Activated CD8-positive, alpha-beta memory T cell treated with anti-CD3 and anti-CD28 coated beads, Interleukin-2, amount 50 U/mL, for 48 hours (primary cell): ENCODE data around the gene PTCD3.

Source experiments
- DNase-seq: peaks from one replicate; pipeline ENCODE4 v3.0.0-alpha.2; 2020

The PTCD3 gene

GRCh38 chr2:86105969-86106945 is at the start of gene PTCD3:
TSS of gene PTCD3 (plus strand) at chr2:86106235. CDS start at chr2:86106248, 13 bp downstream.
- DNase-seq, result peak; percentile 91

- no peak for DNase-seq
Measured at GRCh38 chr2:86056590-86057331, 49.3 kb upstream of the PTCD3 start.

DNA sequence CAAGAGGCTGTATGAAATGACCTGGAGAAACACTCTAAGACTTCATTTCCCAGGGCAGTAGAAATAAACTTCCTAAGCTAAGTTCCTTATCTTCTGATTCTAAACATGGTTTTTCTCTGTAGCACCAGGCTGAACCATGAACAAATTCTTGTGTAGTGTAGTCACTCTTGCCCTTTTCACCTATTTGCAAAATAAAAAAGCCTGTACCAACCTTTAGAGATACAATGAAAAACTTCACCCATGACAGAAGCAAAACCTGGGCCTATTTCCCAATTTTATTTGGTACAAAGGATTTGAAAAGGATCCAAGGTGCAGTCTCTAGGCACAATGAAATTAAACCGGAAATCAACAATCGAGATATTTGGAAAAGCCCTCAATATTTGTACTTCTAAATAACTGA is 44.0 kb upstream of the PTCD3 start:
- DNase-seq, result no peak

DNA sequence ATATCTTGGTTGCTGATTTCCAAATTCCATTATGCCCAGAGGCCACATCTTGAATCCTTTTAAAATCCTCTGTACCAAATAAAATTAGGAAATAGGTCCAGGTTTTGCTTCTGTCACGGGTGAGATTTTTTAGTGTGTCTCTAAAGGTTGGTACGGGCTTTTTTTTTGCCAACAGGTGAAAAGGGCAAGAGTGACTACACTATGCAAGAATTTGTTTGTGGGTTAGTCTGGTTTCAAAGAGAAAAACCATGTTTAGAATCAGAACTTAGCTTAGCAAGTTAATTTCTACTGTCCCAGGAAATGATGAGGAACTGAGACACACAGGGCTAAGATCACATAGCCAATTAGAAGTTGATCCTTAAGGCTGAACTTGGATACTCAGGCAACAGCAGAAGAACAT is 42.0 kb upstream of the PTCD3 start:
- no peak for DNase-seq

DNA sequence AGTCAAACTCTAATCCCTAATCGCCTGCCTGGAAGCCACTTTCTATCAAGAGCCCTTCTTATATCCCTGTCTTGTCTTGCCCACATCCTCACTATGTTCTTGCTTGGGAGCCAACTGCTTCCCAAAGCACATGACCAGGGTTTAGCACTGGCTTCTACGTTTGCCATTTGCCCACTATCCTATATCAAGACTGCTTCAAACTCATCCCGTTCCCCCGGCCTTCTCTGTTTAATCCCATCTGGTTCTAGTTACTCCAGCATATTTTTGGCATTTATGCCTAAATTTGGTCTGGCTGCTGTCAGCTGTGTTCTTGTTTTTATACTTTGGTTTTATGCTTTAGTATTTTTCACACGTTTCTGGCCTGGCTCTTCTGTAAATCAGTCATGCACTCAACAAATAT is 40.5 kb upstream of the PTCD3 start:
- DNase-seq, result no peak

DNA sequence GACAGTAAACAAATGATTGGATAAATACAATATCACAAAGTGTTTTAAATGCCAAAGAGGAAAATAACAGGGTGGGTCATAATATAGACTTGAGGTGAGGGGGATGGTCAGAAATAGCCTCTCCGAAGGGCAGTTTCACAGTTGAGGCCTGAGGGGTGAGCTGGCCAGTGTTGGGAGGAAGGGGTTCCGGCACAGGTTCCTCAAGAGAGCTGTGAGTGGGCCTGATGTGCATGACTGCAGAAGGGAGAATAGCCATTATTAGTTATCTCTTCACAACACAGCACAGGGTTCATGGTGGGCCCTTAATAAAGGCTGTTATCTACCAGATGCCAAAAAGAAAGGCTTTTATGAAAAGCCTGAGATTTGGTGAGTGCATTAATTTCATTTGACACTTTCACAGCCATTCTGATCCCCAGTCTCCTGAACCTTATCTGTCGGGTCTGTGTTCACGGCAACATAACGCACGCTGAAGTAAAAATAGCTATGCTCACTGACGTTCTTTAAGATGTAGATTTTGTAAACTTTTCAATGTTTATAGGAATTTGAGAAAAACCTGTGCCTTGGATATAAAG is 39.9 kb upstream of the PTCD3 start:
- peak; percentile 35 for DNase-seq

DNA sequence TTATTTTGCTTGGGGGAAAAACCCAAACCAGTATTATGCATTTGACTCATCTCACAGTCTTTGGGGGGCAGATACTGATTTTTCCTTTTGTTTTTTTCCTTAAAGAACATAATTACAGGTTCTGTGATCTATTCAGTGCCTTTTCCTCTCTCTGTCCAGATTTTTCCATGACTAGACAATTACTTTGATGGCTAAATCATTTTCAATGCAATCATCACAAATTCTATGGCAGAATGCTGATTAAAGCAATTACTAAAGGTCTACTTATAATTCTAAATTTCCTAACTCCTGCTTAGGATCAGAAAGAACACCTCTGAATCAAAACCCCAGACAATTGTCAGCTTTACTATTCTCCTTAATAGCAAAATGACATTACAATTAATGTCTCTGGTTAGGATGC is 39.1 kb upstream of the PTCD3 start:
- DNase-seq, result no peak

GRCh38 chr2:86068136-86068588 is 37.9 kb upstream of the PTCD3 start:
- DNase-seq, result peak; percentile 57

GRCh38 chr2:86068648-86069047 is 37.4 kb upstream of the PTCD3 start:
- DNase-seq, result no peak

DNA sequence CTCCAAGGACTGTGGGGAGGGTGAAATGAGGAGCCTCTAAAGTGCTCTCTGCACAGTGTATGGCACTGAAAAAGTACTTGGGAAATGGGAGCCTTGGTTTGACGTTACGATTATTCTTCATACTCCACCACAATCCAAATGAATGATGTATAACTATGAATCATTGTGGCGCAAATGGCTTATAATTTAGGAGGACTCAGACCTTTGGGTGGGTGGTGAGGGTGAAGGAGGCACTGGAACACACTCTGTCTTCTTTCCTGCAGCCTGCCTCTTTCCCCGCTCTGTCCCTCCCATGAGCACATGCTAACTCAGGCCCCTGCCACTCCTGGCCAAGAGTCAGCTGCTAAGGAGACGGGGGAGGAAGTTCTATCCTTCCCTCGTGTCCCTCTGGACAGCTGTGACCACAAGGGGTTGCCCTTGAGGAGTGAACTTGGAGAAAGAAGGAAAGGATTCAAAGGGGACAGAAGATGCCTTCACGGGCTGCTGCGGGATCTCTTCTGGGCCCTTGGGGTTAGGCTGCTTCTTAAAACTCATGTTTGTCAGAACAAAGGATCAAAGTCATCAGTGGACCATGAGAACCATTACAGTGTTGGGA is 36.8 kb upstream of the PTCD3 start:
- DNase-seq, result no peak

DNA sequence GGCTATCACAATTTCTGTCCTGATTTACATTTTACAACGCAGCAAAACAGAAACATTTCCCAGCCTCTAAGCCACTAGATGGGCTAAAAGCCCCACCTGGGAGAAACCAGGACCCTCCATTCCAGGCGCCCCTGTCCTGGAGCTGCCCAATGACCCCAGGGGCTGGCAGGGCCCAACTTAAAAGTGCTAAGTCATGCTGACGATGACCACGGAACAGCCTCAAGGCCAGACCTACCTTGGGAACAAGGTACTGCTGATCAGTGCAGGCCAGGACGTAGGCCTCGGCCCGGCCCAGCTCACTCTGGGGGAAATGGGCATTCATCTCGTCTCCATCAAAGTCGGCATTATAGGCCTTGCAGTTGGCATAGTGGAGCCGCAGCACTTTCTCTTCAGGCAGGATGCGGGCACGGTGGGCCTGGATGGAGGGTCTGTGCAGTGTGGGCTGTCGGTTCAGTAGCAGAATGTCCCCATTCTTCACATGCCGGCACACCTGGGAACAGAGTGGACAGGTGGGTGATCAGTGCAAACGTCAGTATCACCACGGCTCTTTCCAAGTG is 36.2 kb upstream of the PTCD3 start:
- DNase-seq, result no peak

- DNase-seq, result no peak
Measured at GRCh38 chr2:86070868-86071267, 35.2 kb upstream of the PTCD3 start.

DNA sequence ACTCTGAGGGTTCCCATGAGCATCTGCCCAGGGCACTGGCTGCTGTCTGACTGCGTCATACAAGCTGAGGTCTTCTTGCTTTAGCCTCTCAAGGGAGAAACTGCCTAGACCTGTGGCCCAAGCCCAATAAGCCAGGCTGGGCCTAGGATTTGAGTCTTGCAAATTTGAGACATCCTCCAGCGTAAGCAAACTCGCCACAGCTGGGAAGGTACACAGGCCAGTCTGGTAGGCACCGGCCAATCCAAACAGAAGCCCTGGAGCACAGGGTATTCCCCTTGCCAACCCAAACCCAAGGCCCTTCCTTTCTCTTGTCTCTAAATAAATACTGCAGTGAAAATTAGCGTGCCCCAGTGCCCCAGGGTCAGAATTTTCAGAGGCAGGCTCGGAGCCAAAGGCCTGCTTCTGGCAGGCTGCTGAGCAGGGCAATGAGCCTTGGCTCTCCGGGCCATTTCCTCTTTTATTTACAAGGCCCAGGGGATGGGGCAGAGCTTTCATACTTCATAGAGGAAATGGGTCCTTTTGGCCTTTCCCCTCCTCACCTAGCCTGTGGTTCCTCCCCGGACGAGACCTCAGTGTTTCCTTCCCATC is 33.7 kb upstream of the PTCD3 start:
- DNase-seq, result no peak

- DNase-seq, result no peak
Measured at GRCh38 chr2:86073225-86073624, 32.8 kb upstream of the PTCD3 start.

GRCh38 chr2:86074256-86074655 is 31.8 kb upstream of the PTCD3 start:
- no peak for DNase-seq

GRCh38 chr2:86074811-86075210 is 31.2 kb upstream of the PTCD3 start:
- DNase-seq, result no peak

- no peak for DNase-seq
Measured at GRCh38 chr2:86075886-86076285, 30.1 kb upstream of the PTCD3 start.

DNA sequence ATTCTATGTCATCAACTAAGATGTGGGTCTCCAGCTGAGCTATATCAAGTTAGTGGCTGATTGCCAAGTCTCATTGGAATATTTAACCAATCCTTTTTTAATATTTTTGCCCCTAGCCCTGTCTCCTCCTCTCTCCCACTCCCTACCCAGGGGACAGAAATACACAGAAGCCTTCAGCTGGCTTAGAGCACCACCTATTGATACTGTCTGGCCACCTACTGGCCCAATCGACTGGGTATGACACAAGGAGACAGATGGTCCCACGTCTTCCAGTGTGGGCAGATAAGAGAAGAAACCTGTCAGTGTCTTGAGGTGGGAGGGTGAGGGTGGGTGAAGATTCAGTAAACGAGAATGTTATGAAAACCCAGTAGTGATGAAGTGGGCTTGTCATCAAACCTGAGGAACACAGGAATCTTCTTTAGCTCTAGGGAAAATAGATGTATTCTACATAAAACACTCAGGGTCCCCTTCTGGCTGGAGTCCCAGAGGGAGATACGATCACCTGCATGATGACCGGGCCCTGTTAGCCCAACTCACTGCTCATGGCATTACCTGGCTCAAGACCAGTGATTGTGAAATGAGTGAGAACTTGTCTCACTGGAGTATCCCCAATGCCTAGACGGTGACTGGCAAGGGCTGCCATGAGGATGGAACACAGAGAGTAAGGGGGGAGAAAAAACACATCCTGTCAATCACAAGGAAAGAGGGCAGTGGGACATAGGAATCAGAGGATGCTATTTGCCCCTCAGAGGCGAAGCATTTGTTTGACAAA is 27.1 kb upstream of the PTCD3 start:
- no peak for DNase-seq

- DNase-seq, result peak; percentile 86
Measured at GRCh38 chr2:86079981-86080911, 25.8 kb upstream of the PTCD3 start.

- DNase-seq, result no peak
Measured at GRCh38 chr2:86081724-86082123, 24.3 kb upstream of the PTCD3 start.
